ENCODE results near the gene RAVER1. TPM values are rescaled to one million over a fixed set of nuclear protein-coding genes. Genes with fewer than 3 reads are reported as not detected.
A peak's percentile ranks its signal among the peaks of the same experiment; 100 is the strongest.

RAVER1 gene
- total and polyA plus RNA-seq, 2 of the 13 experiments (the other 11 are each of a cell fraction or from before 2014, with no cell fraction given), result 3.6 to 7.9 TPM

DNA sequence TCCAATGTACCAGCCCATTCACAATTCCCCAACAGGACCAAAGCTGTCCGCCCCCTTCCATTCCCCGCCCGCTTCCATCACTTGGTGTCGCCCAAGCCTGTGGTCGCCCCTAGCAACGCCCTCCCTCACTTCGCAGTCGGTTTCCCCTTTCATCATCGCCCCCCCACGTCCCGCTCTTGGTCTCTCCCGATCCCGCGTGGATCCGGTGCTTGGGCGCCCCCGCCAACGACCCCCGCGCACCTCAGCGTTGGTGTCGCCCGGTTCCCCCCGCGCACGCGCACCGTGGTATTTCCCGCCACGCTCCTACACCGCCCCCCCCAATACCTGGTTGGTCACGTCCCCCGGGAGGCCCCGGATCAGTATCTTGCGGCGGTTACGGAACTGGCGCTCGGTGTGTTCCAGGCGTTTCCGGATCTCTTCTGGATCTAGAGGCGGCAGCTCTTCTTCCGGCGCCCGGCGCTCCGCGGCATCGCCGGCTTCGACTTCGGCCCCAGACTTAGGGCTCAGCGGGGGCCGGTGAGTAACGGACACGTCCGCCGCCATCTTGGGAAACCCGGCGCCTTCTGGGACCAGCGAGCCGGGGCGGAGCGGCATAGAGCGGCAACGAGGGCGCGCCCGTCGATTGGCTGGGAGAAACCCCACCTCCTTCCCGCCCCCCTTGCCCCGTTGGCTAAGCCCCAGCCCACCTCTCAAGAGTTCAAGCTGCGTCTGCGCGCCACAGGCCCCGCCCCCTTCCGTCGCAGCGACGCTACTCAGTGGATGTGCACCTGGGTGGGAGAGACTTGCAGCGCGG, at the start of gene RAVER1 (continued):
- no peak for TF ChIP-seq ZNF577 (CRISPR knock-in tag; IDR thresholded peaks at IDR 0.05; ENCODE audit: borderline replicate concordance, low read depth)
- TF ChIP-seq RFX1 (IDR thresholded peaks at IDR 0.05), result peak; percentile 83
- TF ChIP-seq ZNF253 (CRISPR knock-in tag; IDR thresholded peaks at IDR 0.05; ENCODE audit: borderline replicate concordance), result no peak
- TF ChIP-seq, protein P1, sequence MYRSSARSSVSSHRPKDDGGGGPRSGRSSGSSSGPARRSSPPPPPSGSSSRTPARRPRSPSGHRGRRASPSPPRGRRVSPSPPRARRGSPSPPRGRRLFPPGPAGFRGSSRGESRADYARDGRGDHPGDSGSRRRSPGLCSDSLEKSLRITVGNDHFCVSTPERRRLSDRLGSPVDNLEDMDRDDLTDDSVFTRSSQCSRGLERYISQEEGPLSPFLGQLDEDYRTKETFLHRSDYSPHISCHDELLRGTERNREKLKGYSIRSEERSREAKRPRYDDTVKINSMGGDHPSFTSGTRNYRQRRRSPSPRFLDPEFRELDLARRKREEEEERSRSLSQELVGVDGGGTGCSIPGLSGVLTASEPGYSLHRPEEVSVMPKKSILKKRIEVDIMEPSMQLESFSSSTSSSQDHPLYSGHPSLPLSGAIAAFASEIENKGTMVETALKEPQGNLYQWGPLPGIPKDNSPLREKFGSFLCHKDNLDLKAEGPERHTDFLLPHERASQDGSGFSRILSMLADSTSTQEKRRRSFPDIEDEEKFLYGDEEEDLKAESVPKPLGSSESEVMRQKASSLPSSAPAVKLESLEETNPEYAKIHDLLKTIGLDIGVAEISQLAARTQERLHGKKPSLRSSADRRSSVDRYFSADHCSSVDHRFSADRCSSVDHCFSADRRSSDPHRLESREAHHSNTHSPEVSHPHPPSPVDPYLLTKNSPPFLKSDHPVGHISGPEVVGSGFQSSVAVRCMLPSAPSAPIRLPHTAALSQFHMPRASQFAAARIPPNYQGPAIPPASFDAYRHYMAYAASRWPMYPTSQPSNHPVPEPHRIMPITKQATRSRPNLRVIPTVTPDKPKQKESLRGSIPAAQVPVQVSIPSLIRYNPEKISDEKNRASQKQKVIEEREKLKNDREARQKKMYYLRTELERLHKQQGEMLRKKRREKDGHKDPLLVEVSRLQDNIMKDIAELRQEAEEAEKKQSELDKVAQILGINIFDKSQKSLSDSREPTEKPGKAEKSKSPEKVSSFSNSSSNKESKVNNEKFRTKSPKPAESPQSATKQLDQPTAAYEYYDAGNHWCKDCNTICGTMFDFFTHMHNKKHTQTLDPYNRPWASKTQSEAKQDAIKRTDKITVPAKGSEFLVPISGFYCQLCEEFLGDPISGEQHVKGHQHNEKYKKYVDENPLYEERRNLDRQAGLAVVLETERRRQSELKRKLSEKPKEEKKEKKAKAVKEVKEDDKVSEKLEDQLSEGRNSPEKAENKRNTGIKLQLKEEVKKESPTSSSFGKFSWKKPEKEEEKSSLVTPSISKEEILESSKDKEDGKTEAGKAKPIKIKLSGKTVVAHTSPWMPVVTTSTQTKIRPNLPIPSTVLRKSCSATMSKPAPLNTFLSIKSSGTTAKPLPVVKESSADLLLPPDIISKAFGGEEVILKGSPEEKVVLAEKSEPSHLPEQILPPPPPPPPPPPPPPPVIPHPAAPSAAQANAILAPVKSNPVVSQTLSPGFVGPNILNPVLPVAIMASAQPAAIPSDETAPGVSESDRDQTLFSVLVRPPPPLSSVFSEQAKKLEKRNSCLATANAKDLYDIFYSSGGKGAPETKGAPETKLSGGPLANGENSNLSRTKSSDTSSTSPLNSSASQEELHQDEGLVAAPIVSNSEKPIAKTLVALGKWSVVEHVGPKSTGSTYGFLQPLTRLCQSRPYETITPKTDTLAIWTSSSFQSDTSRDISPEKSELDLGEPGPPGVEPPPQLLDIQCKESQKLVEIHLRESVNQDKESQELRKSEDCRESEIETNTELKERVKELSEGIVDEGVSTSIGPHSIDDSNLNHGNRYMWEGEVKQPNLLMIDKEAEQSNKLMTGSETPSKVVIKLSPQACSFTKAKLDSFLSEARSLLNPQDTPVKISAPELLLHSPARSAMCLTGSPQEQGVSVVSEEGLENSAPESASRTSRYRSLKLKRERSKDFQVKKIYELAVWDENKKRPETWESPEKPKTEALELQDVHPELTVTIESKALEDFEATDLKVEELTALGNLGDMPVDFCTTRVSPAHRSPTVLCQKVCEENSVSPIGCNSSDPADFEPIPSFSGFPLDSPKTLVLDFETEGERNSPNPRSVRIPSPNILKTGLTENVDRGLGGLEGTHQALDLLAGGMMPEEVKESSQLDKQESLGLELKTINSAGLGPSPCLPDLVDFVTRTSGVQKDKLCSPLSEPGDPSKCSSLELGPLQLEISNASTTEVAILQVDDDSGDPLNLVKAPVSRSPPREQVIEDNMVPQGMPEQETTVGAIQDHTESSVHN (CRISPR knock-in tag; IDR thresholded peaks at IDR 0.05), result no peak

Data from HepG2 (cell line).